Mucosa of stomach (tissue), 1 donor: ENCODE results near the gene TMEM186.
A peak's percentile ranks its signal among the peaks of the same experiment; 100 is the strongest.
"Not testable (repeated sequence)": the region's sequence is repeated elsewhere in the genome, so short reads cannot be mapped to it uniquely, and the experiment has no call there.

Experiments
- H3K27me3 ChIP-seq: one replicate; pipeline ENCODE4 v1.7.0; 2013; ENCODE audit warnings: mild to moderate bottlenecking, low read length; ENCODE audit not compliant: control insufficient read depth, insufficient read depth
- H3K36me3 ChIP-seq: one replicate; pipeline ENCODE4 v1.7.0; 2013; ENCODE audit warnings: low read length; ENCODE audit not compliant: control insufficient read depth, insufficient read depth
- H3K4me1 ChIP-seq: one replicate; pipeline ENCODE4 v1.7.0; 2013; ENCODE audit warnings: mild to moderate bottlenecking, low read length; ENCODE audit not compliant: control insufficient read depth, insufficient read depth
- H3K4me3 ChIP-seq: one replicate; pipeline ENCODE4 v1.7.0; 2013; ENCODE audit warnings: low read length
- H3K9ac ChIP-seq: one replicate; pipeline ENCODE4 v1.7.0; 2013; ENCODE audit warnings: mild to moderate bottlenecking, low read length, moderate library complexity
- H3K9me3 ChIP-seq: one replicate; pipeline ENCODE4 v1.7.0; 2013; ENCODE audit warnings: mild to moderate bottlenecking, low read length, moderate library complexity; ENCODE audit not compliant: control insufficient read depth
- donor health status: Pancreatic carcinoma.

Gene TMEM186

DNA sequence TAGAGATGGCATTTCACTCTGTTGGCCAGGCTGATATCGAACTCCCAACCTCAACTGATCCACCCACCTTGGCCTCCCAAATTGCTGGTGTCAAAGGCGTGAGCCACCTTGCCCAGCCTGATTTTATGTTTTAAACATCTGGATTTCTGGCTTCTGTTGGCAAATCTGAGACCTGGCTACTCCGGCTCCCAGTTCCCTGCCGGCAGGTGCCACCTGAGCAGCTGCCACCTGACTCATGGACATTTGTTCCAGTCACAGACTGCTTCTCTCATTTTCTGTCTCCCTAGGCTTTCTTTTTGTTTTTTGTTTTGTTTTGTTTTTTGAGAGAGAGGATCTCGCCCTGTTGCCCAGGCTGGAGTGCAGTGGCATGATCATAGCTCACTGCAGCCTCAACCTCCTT, 9.8 kb upstream of the TMEM186 start:
- Histone ChIP-seq H3K36me3 (peaks cover 10% of the 10 kb centered on the region), H3K9ac (no peak overlapping the region), H3K4me3 (no peak overlapping the region), H3K4me1 (no peaks in the 10 kb centered on the region), H3K27me3 (no peaks in the 10 kb centered on the region), H3K9me3 (no peaks in the 10 kb centered on the region)

DNA sequence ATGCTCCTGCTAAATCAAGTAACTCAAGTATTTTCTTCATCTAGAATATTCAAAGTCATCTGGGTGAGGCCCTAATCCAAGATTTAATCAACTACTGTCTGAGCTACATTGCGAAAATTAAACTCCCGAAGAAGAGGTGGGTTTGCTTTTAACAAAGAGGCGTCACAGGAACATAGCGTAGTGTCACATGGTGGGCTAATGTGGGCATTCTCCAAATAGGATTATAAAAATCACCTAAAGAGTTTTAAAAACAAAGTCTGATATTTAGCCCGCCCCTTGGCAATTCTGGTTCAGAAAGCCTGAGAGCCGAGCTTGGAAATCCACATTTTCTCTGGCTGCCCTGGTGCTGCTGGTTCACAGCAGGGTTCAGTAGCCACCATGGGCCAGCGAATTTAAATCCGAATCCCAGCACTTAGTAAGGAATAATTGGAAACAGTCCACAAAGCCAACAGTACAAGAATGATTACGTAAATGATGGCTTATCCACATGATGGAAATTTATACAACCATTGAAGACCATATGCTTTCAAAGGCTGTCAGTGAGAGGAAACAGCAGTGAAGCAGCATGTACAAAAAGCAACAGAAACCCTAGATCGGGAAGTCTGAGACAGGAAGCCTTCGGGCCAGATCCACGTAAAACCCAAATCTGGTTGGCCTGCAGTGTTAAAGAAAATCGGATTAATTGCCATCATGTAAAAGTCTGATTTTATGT, 9.0 kb upstream of the TMEM186 start:
- Histone ChIP-seq H3K4me1 (no peaks in the 10 kb centered on the region), H3K9ac (no peak overlapping the region), H3K4me3 (no peak overlapping the region), H3K27me3 (no peaks in the 10 kb centered on the region), H3K9me3 (no peaks in the 10 kb centered on the region), H3K36me3 (peaks cover 4% of the 10 kb centered on the region)

DNA sequence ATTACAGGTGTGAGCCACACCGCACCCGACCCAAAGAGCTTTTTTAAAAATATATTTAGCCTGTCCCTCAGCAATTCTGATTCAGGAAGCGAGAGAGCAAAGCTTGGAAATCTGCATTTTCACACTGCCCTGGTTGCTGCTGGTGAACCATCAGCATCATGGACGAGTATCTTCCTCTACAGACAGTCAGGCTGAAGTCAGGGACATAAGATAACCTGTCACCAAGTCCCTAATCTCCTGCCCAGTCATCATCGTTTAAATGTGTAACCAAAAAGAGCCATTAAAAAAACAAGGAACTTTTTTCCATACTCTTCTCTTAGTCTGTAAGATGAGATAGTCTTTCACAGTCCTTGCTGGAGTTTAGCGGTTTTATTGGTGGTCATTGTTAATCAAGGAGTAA, 6.9 kb upstream of the TMEM186 start:
- Histone ChIP-seq H3K4me1 (no peaks in the 10 kb centered on the region), H3K4me3 (no peak overlapping the region), H3K36me3 (peaks cover 4% of the 10 kb centered on the region), H3K9me3 (no peaks in the 10 kb centered on the region), H3K9ac (no peak overlapping the region), H3K27me3 (no peaks in the 10 kb centered on the region)

DNA sequence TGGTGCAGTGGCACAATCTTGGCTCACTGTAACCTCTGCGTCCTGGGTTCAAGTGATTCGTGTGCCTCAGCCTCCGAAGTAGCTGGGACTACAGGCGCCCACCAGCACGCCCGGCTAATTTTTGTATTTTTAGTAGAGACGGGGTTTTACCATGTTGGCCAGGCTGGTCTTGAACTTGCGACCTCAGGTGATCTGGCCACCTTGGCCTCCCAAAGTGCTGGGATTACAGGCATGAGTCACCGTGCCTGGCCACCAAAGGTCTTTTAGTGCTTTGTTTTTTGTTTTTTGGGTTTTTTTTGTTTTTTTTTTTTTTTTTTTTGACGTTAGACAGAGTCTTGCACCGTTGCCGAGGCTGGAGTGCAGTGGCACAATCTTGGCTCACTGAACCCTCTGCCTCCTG, 6.3 kb upstream of the TMEM186 start:
- H3K27me3 ChIP-seq, H3K4me1 ChIP-seq, H3K36me3 ChIP-seq, H3K4me3 ChIP-seq, H3K9me3 ChIP-seq, H3K9ac ChIP-seq: not testable (repeated sequence)

DNA sequence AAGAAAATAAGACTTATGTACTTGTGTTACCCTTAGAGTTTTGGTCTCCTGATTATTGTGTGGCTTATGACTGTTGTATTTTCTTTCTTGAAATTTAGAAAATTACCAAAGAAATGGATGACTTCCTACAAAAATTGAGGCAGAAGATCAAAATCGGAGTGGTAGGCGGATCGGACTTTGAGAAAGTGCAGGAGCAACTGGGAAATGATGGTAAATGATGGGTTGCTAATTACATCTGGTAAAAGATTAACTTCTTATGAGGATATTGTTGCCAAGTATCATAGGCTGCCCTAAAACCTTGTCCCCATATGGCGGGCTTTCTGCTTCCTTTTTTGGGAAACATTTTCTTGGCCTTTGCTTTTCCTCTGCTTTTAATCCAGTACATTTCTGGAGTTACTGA, 4.3 kb upstream of the TMEM186 start:
- no peaks in the 10 kb centered on the region for H3K36me3 ChIP-seq
- H3K9me3 ChIP-seq: no peaks in the 10 kb centered on the region
- peaks cover 6% of the 10 kb centered on the region for H3K4me1 ChIP-seq
- no peak overlapping the region for H3K9ac ChIP-seq
- no peaks in the 10 kb centered on the region for H3K27me3 ChIP-seq
- H3K4me3 ChIP-seq: no peak overlapping the region

DNA sequence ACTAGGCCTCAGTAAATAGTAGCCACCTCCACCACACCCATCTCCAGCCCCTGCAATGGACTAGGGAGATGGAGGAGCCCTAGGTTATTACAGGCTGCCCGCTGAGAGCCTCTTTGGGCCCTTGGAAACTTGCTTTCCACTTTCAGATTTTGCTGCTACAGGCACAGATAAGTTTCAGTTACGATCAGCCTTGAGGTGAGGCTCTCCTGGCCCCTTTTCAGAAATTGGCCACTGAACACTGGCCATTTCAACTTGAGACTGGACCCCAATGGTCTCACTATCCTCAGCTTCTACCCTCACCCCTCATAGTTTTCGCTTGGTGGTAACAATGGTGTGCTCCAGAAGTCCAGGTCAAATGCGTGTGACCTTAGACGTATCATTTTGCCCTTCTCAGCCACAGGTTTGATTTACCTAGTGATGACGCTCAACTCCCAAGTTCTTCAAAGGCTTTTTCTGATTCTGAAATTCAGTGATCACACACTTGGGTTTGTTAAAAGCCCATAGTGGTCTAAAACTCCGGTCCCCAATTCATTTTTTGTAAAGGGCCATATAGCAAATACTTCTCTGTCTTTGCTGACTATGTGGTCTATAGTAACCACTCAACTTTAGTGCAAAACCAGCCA, 1.2 kb upstream of the TMEM186 start:
- Histone ChIP-seq H3K9me3 (no peaks in the 10 kb centered on the region), H3K27me3 (no peaks in the 10 kb centered on the region), H3K36me3 (no peaks in the 10 kb centered on the region), H3K4me1 (peaks cover 18% of the 10 kb centered on the region), H3K9ac (peak overlapping the region; percentile 95), H3K4me3 (peak overlapping the region; percentile 98)

DNA sequence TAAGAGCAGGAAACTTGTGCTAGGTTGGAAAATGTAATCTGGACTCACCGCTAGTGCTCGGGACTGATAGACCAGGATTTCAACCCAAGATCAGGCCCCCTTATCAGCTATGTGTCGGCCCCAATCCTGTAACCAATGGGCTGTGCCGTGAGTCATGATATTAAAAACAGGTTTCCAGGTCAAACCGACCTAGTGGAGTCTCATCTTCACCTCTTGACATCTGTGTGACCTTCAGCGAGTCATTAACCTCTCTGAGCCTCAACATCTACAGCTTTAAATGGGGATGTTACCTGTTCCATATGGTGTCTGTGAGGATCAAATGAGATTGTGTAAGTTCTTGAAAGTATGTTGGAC, 712 bp upstream of the TMEM186 start:
- no peaks in the 10 kb centered on the region for H3K9me3 ChIP-seq
- H3K9ac ChIP-seq: peak overlapping the region; percentile 95
- H3K4me3 ChIP-seq: peak overlapping the region; percentile 98
- no peaks in the 10 kb centered on the region for H3K27me3 ChIP-seq
- peaks cover 18% of the 10 kb centered on the region for H3K4me1 ChIP-seq
- H3K36me3 ChIP-seq: no peaks in the 10 kb centered on the region

DNA sequence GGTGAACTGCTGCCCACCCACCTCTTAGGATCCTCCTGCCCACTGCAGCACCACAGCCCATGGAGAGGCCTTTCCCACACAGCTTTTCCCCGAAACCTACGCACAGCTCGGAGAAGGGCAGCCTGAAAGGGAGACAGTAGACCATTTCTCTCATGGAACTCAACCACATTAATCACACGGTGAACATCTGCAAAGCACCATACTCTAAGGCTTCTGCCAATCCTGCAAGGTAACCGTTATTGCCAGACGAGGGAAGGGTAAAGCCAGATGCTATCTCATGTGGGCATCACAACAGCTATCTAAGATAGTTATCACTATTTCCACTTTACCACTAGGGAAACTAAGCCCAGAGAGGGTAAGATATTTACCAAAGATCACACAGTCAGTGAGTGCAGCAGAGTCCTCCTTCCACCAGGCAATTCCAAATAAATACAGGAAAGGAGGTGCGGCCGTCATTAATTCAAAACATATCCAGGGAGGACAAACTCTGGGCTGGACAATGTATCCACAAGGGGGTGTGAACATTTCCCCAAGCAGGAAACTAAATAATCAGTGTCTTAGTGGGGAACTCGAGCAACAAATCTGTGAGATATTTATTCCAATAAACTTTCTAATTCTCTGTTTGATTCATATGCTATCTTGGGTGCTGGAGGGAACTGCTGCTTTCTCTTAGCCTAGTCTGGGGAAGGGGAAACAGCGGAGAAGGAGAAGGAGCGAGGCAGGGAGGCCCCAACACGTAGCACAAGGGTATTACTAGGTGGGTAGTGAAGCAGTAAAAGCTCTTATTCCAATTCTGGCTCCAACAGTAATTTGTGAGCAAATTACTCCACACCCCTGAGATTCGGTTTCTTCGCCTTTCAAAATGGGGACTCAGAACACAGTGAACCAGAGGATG, 723 bp downstream of the TMEM186 start:
- Histone ChIP-seq H3K4me3 (peak overlapping the region; percentile 98), H3K36me3 (no peaks in the 10 kb centered on the region), H3K4me1 (peaks cover 18% of the 10 kb centered on the region), H3K9me3 (no peaks in the 10 kb centered on the region), H3K27me3 (no peaks in the 10 kb centered on the region), H3K9ac (peak overlapping the region; percentile 95)

DNA sequence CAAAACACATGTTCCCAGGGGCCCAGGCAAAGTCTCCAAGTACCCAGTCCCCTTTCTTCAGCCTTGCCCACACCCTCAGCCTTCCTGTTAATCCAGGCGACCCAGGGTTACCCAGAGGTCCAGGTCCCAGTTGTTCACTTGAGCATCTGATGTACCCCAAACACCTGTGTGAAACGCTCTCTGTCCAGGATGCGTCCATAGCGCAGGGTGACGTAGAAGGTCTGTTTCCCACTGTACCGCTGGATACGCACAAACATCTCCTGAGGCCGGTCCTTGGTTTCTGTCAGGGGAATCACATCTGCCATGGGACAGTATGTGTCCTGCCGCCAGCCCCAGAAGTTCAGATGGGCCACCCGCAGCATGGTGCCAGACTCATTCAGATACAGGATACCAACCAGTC, 1.6 kb downstream of the TMEM186 start:
- Histone ChIP-seq H3K4me3 (no peak overlapping the region), H3K27me3 (no peaks in the 10 kb centered on the region), H3K36me3 (no peaks in the 10 kb centered on the region), H3K9me3 (no peaks in the 10 kb centered on the region), H3K4me1 (peaks cover 18% of the 10 kb centered on the region), H3K9ac (peak overlapping the region; percentile 9)

DNA sequence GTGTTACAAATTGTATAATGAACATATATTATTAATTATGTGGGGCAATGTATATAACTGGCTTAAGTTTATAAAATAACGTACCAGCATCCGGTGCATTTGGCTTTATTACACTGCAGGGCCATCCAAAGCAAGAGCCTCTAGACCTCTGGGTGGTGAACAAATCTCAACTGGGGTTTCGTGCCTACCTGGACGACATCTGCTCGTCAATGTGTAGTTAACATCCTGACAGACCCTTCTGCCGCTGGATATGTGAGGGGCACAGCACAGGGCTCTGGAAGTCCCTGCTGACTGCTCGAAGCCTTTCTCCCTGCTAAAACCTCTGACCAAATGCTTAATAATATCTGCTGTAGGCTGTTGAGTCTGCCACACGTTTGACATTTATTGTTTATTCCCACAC, 2.3 kb downstream of the TMEM186 start:
- Histone ChIP-seq H3K27me3 (no peaks in the 10 kb centered on the region), H3K4me1 (peaks cover 18% of the 10 kb centered on the region), H3K4me3 (no peak overlapping the region), H3K9me3 (no peaks in the 10 kb centered on the region), H3K9ac (no peak overlapping the region), H3K36me3 (no peaks in the 10 kb centered on the region)

DNA sequence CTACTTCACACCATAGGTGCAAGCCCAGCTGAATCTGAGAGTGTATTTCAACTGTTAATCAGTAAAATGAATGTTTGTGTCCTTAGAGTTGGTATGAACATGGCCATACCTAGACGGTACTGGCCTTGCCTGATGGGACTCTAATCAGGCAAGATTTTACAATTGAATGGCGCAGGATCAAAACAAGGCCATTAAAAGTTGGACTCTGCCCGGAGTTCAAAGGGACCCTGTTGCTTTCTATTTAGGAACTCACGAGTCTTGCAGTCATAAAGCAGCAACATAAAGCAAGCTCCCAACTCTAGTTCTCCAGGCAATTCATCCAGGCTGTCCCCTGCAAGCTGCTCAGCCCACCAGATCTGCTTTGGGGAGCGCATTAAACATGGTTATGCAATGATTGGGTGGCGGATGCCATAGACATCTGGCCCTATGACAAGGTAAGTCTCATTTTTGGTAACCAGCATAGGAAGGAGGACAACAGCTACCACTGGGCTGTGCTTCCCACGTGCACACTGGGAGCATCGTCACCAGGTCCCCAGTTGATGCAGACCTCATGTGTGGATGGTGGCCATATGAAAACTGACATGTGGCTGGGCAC, 8.8 kb downstream of the TMEM186 start:
- Histone ChIP-seq H3K27me3 (no peaks in the 10 kb centered on the region), H3K9ac (no peak overlapping the region), H3K4me1 (no peaks in the 10 kb centered on the region)

DNA sequence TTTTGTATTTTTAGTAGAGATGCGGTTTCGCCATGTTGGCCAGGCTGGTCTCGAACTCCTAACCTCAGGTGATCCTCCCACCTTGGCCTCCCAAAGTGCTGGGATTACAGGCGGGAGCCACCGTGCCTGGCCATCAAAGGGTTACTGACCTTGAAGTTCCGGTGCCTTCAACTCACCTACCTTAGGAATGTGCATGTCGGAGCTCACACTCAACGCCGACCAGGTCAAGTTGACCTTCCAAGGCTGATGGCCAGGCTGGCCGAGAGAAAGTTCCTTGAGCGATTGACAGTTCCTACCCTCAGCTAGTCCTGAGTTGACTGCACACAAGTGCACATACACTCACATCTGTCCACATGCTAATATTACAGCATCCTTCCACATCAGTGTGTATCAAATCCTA, 11.1 kb downstream of the TMEM186 start:
- H3K27me3 ChIP-seq, H3K9me3 ChIP-seq, H3K36me3 ChIP-seq, H3K4me3 ChIP-seq, H3K4me1 ChIP-seq, H3K9ac ChIP-seq: not testable (repeated sequence)

More for the DNA sequence above, 8.8 kb downstream of the TMEM186 start:
- Histone ChIP-seq H3K9me3 (no peaks in the 10 kb centered on the region), H3K4me3 (no peak overlapping the region), H3K36me3 (no peaks in the 10 kb centered on the region)
